Karpas-422 (cell line): ENCODE data around the gene CLK2. TPM values are rescaled to one million over a fixed set of nuclear protein-coding genes. Genes with fewer than 3 reads are reported as not detected.

Experiments
- DNase-seq: peaks from one replicate; pipeline ENCODE4 v3.0.0-alpha.2; 2015
- H2AFZ ChIP-seq: fragments of 200-600 bp; sonication (generic); 2 replicates; pipeline ENCODE4 v1.6.1; 2014; ENCODE audit warnings: antibody characterized with exemption, low read length, mixed read lengths
- H3K27ac ChIP-seq: fragments of 200-600 bp; sonication (generic); 2 replicates; pipeline ENCODE4 v1.5.1; 2014; ENCODE audit warnings: mild to moderate bottlenecking, low read length, moderate library complexity
- H3K27me3 ChIP-seq: fragments of 200-600 bp; sonication (generic); 2 replicates; pipeline ENCODE4 v1.6.1; 2014; ENCODE audit warnings: low read length, mixed read lengths
- H3K36me3 ChIP-seq: fragments of 200-600 bp; sonication (generic); 2 replicates; pipeline ENCODE4 v1.6.1; 2014; ENCODE audit warnings: low read length, mixed read lengths; ENCODE audit not compliant: insufficient read depth
- H3K4me1 ChIP-seq: fragments of 200-600 bp; sonication (generic); 2 replicates; pipeline ENCODE4 v1.6.1; 2014; ENCODE audit warnings: mild to moderate bottlenecking, low read length, mixed read lengths
- H3K4me2 ChIP-seq: fragments of 200-600 bp; sonication (generic); 2 replicates; pipeline ENCODE4 v1.6.1; 2014; ENCODE audit warnings: low read length, low read depth, mild to moderate bottlenecking; ENCODE audit not compliant: poor library complexity, severe bottlenecking
- H3K4me3 ChIP-seq: fragments of 200-600 bp; sonication (generic); 2 replicates; pipeline ENCODE4 v1.5.1; 2014; ENCODE audit warnings: mild to moderate bottlenecking, antibody characterized with exemption, low read length, mixed read lengths
- H3K79me2 ChIP-seq: fragments of 200-600 bp; sonication (generic); 2 replicates; pipeline ENCODE4 v1.6.1; 2014; ENCODE audit warnings: mild to moderate bottlenecking, low read length, mixed read lengths
- H3K9ac ChIP-seq: fragments of 200-600 bp; sonication (generic); 2 replicates; pipeline ENCODE4 v1.6.0; 2014; ENCODE audit warnings: low read length
- H3K9me2 ChIP-seq: fragments of 200-600 bp; sonication (generic), shearing (Covaris generic); replicated peaks from 2 replicates; pipeline ENCODE4 v1.6.0; 2014; ENCODE audit warnings: mild to moderate bottlenecking, low read length, moderate library complexity; ENCODE audit not compliant: insufficient read depth
- H3K9me3 ChIP-seq: fragments of 300-700, 200-600 bp; sonication (generic); 2 replicates; pipeline ENCODE4 v1.6.1; 2014; ENCODE audit warnings: low read length, mixed read lengths
- H4K20me1 ChIP-seq: fragments of 200-600 bp; sonication (generic); 2 replicates; pipeline ENCODE4 v1.6.1; 2014; ENCODE audit warnings: mild to moderate bottlenecking, antibody characterized with exemption, low read length, low read depth; ENCODE audit not compliant: insufficient read depth
- total RNA-seq: library from RNA; depleted of rRNA; stranded (reverse); fragments of >200 nt; shearing (Covaris generic); gene quantifications from 2 replicates; pipeline ENCODE4 v1.2.3, GENCODE V29; 2014; ENCODE audit warnings: low replicate concordance; rRNA removed

CLK2 gene
- total RNA-seq, result 78.7 and 99.6 TPM in 2 replicates

DNA sequence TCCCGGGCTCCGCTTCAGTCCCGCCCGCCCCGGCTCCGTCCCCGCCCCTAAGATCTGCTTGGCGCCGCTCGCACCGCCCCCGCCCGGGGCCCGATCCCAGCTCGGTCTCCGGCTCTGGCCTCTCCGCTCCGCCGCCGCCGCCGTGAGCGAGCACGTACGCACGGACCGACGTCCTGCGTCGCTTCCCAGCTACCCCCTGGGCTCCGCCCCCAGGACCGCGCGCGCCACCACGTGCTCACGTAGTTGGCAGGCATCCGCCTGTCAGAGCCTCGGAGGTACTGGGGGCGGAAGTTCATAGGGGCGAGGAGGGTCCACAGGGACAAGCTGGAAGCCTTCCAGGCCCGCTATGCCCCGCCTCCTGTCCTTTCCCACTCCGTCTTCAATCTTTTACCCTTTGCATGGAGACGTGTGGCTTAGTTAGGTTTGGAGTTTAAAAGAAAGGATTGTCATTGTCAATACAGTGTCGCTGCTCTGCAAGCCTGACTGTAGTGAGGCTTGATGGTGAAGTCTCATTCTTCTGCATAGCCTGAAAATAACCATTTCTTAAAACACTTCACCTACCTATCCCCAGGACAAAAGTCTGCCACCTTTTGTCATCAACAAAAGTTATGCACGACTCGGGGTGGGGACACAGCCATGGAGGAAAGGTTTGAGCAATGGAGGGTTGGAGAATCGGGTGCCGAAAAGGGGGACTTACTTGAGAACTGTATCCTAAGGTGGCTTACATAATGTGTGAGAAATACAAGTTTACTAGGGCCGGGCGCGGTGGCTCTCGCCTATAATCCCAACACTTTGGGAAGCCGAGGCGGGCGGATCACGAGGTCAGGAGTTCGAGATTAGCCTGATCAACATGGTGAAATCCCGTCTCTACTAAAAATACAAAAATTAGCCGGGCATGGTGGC, at the start of gene CLK2:
Gene CLK2, minus strand, starts transcription at position 162 of the 903 bp plus-strand sequence. CDS start 2,527 bp downstream, outside the sequence.
- H3K4me2 ChIP-seq, result peak within 1 kb of the TSS; percentile 77
- H3K9ac ChIP-seq, result peak within 1 kb of the TSS; percentile 76
- peaks cover 32% of the 10 kb centered on the region for H3K79me2 ChIP-seq
- H3K9me2 ChIP-seq, result no peaks in the 10 kb centered on the region
- H3K9me3 ChIP-seq, result no peaks in the 10 kb centered on the region
- peak within 1 kb of the TSS; percentile 78 for H3K27ac ChIP-seq
- DNase-seq, result peak; percentile 99
- peak within 1 kb of the TSS; percentile 72 for H3K4me3 ChIP-seq
- 0 out of 2 replicates have a peak within 1 kb of the TSS, but pooled peaks have one; percentile 51 for H2AFZ ChIP-seq
- peaks cover 29% of the 10 kb centered on the region for H3K4me1 ChIP-seq
- peaks cover 8% of the 10 kb centered on the region; the same call in 1 of the 2 replicates for H4K20me1 ChIP-seq
- H3K27me3 ChIP-seq, result no peaks in the 10 kb centered on the region
- H3K36me3 ChIP-seq, result peaks cover 21% of the 10 kb centered on the region

GRCh38 chr1:155322571-155322952, 49.3 kb upstream of the CLK2 start:
- Histone ChIP-seq H2AFZ (no peak overlapping the region), H3K79me2 (no peaks in the 10 kb centered on the region), H3K4me1 (peaks cover 40% of the 10 kb centered on the region), H3K36me3 (peaks cover 16% of the 10 kb centered on the region; the same call in 1 of the 2 replicates), H3K27ac (0 out of 2 replicates have a peak overlapping the region, but pooled peaks have one; percentile 89), H4K20me1 (no peaks in the 10 kb centered on the region), H3K4me3 (peak overlapping the region; percentile 96), H3K4me2 (peak overlapping the region; percentile 98), H3K9me3 (no peaks in the 10 kb centered on the region), H3K27me3 (no peaks in the 10 kb centered on the region), H3K9me2 (no peaks in the 10 kb centered on the region), H3K9ac (peak overlapping the region; percentile 99)
- peak; percentile 68 for DNase-seq

- Histone ChIP-seq H3K79me2 (no peaks in the 10 kb centered on the region), H3K27ac (no peak overlapping the region), H3K4me2 (peak overlapping the region; percentile 98), H3K27me3 (no peaks in the 10 kb centered on the region), H3K4me3 (peak overlapping the region; percentile 96), H3K4me1 (peaks cover 40% of the 10 kb centered on the region), H3K9ac (peak overlapping the region; percentile 99), H3K9me3 (no peaks in the 10 kb centered on the region), H2AFZ (no peak overlapping the region), H4K20me1 (no peaks in the 10 kb centered on the region), H3K36me3 (peaks cover 23% of the 10 kb centered on the region; the same call in 1 of the 2 replicates), H3K9me2 (no peaks in the 10 kb centered on the region)
- peak; percentile 62 for DNase-seq
These were observed 48.6 kb upstream of the CLK2 start for GRCh38 chr1:155321639-155322503.

DNA sequence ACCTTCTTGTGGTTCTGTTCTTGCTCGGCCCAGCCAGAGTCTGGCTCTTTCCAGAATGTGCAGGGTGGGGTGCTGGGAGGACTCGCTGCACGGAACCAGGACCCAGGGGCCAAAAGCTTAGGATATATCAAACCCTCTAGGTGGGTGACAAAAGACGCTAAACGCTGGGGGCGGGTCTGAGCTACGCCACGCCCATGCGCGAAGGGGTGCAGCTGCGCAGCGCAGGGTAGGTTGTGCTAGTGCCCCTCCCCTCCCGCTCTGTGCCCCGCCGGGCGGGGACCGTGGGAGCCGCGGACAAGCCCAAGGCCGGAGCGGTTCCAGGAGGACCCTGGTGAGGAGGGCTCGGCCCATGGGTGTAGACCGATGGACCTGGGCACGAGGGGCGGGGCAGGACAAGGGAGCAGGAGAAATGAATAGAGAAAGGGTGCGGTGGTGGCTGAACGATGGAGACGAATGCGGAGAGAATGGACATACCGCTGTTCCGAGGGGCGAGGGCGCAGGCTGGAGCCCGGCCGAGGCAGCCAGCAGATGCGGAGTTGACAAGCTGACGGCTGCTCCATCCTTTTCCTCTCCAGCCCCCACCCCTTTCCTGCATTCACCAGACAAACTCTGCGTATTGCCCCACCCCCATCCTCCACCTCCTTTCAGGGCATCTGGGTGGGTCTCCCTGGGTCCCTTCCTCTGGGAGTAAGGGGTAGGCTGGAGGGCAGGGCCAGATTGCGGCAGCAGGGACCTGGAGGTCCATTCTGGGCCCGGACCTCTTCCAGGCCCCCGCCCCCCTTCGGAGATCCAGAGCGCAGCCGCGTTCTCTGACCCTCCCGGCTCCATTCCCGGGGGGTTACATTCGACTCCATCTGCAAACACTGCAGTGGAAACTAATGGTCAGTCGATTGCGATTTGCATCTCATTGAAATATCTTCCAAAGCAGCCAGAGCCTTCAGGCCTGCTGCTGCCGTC, 47.6 kb upstream of the CLK2 start, which contains the start of gene RUSC1:
Gene RUSC1, plus strand, starts transcription at position 234 of the 957 bp plus-strand sequence. CDS start 880 bp downstream, outside the sequence.
- peak; percentile 73 for DNase-seq

DNA sequence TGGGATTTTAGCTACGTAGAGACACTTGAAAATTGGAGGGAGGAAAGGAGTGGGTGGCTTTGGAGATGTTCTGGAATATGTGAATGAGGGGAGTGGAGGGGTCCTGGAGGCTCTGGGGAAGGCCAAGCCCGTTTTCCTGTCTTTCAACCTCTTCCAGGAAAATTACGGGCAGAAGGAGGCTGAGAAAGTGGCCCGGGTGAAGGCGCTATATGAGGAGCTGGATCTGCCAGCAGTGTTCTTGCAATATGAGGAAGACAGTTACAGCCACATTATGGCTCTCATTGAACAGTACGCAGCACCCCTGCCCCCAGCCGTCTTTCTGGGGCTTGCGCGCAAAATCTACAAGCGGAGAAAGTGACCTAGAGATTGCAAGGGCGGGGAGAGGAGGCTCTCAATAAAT, 46.9 kb upstream of the CLK2 start:
- no peak for DNase-seq
- no peaks in the 10 kb centered on the region for H3K9me3 ChIP-seq
- peaks cover 40% of the 10 kb centered on the region for H3K4me1 ChIP-seq
- no peaks in the 10 kb centered on the region for H3K79me2 ChIP-seq
- H3K4me2 ChIP-seq, result no peak overlapping the region
- no peak overlapping the region for H2AFZ ChIP-seq
- H3K9me2 ChIP-seq, result no peaks in the 10 kb centered on the region
- H3K27me3 ChIP-seq, result no peaks in the 10 kb centered on the region
- H3K9ac ChIP-seq, result no peak overlapping the region
- no peak overlapping the region for H3K4me3 ChIP-seq
- H4K20me1 ChIP-seq, result no peaks in the 10 kb centered on the region
- no peak overlapping the region for H3K27ac ChIP-seq
- H3K36me3 ChIP-seq, result peaks cover 25% of the 10 kb centered on the region; the same call in 1 of the 2 replicates

More for the DNA sequence above, 47.6 kb upstream of the CLK2 start, which contains the start of gene RUSC1:
- Histone ChIP-seq H3K4me3 (peak within 1 kb of the TSS; percentile 96; the same call in 1 of the 2 replicates), H4K20me1 (no peaks in the 10 kb centered on the region), H3K27ac (no peak within 1 kb of the TSS), H3K4me1 (peaks cover 40% of the 10 kb centered on the region), H3K9me3 (no peaks in the 10 kb centered on the region), H3K79me2 (no peaks in the 10 kb centered on the region), H3K4me2 (peak within 1 kb of the TSS; percentile 98), H2AFZ (no peak within 1 kb of the TSS), H3K27me3 (no peaks in the 10 kb centered on the region), H3K9ac (peak within 1 kb of the TSS; percentile 99), H3K36me3 (peaks cover 25% of the 10 kb centered on the region; the same call in 1 of the 2 replicates), H3K9me2 (no peaks in the 10 kb centered on the region)

- peaks cover 25% of the 10 kb centered on the region; the same call in 1 of the 2 replicates for H3K36me3 ChIP-seq
- DNase-seq, result no peak
- H3K27ac ChIP-seq, result no peak overlapping the region
- H4K20me1 ChIP-seq, result no peaks in the 10 kb centered on the region
- no peaks in the 10 kb centered on the region for H3K27me3 ChIP-seq
- H2AFZ ChIP-seq, result no peak overlapping the region
- no peaks in the 10 kb centered on the region for H3K9me3 ChIP-seq
- H3K9me2 ChIP-seq, result no peaks in the 10 kb centered on the region
- H3K9ac ChIP-seq, result no peak overlapping the region; the same call in 1 of the 2 replicates
- H3K4me3 ChIP-seq, result no peak overlapping the region
- no peak overlapping the region for H3K4me2 ChIP-seq
- H3K79me2 ChIP-seq, result no peaks in the 10 kb centered on the region
- peaks cover 32% of the 10 kb centered on the region for H3K4me1 ChIP-seq
These were observed 46.2 kb upstream of the CLK2 start for GRCh38 chr1:155319536-155319935.

- Histone ChIP-seq H3K9ac (no peak overlapping the region), H4K20me1 (no peaks in the 10 kb centered on the region), H3K4me2 (no peak overlapping the region), H3K4me3 (no peak overlapping the region), H3K27me3 (no peaks in the 10 kb centered on the region), H3K9me2 (no peaks in the 10 kb centered on the region), H3K4me1 (peaks cover 26% of the 10 kb centered on the region), H3K36me3 (peaks cover 30% of the 10 kb centered on the region; the same call in 1 of the 2 replicates), H3K79me2 (peaks cover 4% of the 10 kb centered on the region; the same call in 1 of the 2 replicates), H2AFZ (no peak overlapping the region), H3K9me3 (no peaks in the 10 kb centered on the region), H3K27ac (no peak overlapping the region)
- no peak for DNase-seq
These were observed 44.8 kb upstream of the CLK2 start for GRCh38 chr1:155318082-155318481.
